ENCODE measurements around the gene CD2BP2. TPM values are rescaled to one million over a fixed set of nuclear protein-coding genes. Genes with fewer than 3 reads are reported as not detected.
"Not testable (repeated sequence)": the region's sequence is repeated elsewhere in the genome, so short reads cannot be mapped to it uniquely, and the experiment has no call there.

The CD2BP2 gene
- total and polyA plus RNA-seq, 9 of the 15 experiments (the other 6 are each of a cell fraction or from before 2014, with no cell fraction given): 3.9 to 51.1 (median 32.8) TPM

GRCh38 chr16:30396627-30397026, 41.5 kb upstream of the CD2BP2 start:
- Histone ChIP-seq H3K36me3 (ENCODE audit: control insufficient read depth, insufficient read depth, low read length) (peaks cover 21% of the 10 kb centered on the region; the same call in 2 of the 3 replicates), H3K79me2 (ENCODE audit: control insufficient read depth, insufficient read depth, low read length) (peaks cover 10% of the 10 kb centered on the region), H3K4me2 (ENCODE audit: insufficient read depth, low read length) (peak overlapping the region; percentile 76; the same call in 1 of the 2 replicates), H3K4me3 (peak overlapping the region; percentile 87; the same call in 1 of the 2 replicates), H3K4me1 (replicated peaks in 1 of 2; ENCODE audit: control insufficient read depth in 2 of 2, insufficient read depth in 2 of 2, low read length in 2 of 2) (peaks cover 29 to 64% of the 10 kb centered on the region in 2 experiments)
- in situ Hi-C loops (cut with MboI); H3K9me1 ChIP-seq (ENCODE audit: control insufficient read depth, insufficient read depth, low read length); H4K20me1 ChIP-seq (replicated peaks; ENCODE audit: control insufficient read depth, insufficient read depth, low read length); H3K27me3 ChIP-seq (ENCODE audit: control insufficient read depth in 2 of 2, insufficient read depth in 2 of 2, low read length in 2 of 2); intact Hi-C loops (cut with micrococcal nuclease); CTCF ChIA-PET (ENCODE audit: low intra/inter-chr PET ratio); DNase-seq (ENCODE audit: extremely low read depth in 1 of 4, low spot score in 3 of 4); H3K27ac ChIP-seq (ENCODE audit: extremely low read depth, low read depth, low read length); BruUV-seq (replicated peaks); FAIRE-seq; H3K9ac ChIP-seq (ENCODE audit: insufficient read depth in 1 of 2, low read depth in 2 of 2, low read length in 2 of 2); ATAC-seq; H3K9me3 ChIP-seq (replicated peaks; ENCODE audit: control insufficient read depth, insufficient read depth, low read depth, low read length); H2AFZ ChIP-seq (ENCODE audit: low read depth, low read length): not testable (repeated sequence)
- peak; percentile 32; the same call in 1 of the 2 replicates for TF ChIP-seq ZNF121 (CRISPR knock-in tag; conservative IDR thresholded peaks at IDR 0.05)
- WGBS (ENCODE audit: insufficient coverage, low coverage, missing lambda C conversion rate): 42% methylated on average over 3 of the region's 4 CpGs
- POLR2A ChIA-PET: interaction anchor here (0.7 to 1.0 kb wide), 3 partner anchors 27 to 554 kb away, joined by 3 to 4 read pairs (median 3); no protein-coding TSS in a partner anchor

GRCh38 chr16:30395992-30396585, 41.0 kb upstream of the CD2BP2 start:
- BruUV-seq (replicated peaks): TSS peak; percentile 63
- DNase-seq (ENCODE audit: extremely low read depth in 1 of 4, low spot score in 3 of 4) (peak in 3 of 4 experiments; percentile 27 to 66 (median 62)), ATAC-seq (peak; percentile 33), FAIRE-seq (no peak)
- Histone ChIP-seq H3K27ac (ENCODE audit: extremely low read depth, low read depth, low read length) (peak overlapping the region; percentile 86), H4K20me1 (replicated peaks; ENCODE audit: control insufficient read depth, insufficient read depth, low read length) (no peaks in the 10 kb centered on the region), H3K4me2 (ENCODE audit: insufficient read depth, low read length) (peak overlapping the region; percentile 76), H3K4me3 (peak overlapping the region; percentile 87), H3K4me1 (replicated peaks in 1 of 2; ENCODE audit: control insufficient read depth in 2 of 2, insufficient read depth in 2 of 2, low read length in 2 of 2) (peaks cover 26 to 61% of the 10 kb centered on the region in 2 experiments), H3K9ac (ENCODE audit: insufficient read depth in 1 of 2, low read depth in 2 of 2, low read length in 2 of 2) (peak overlapping the region; percentile 79 to 95), H3K9me1 (ENCODE audit: control insufficient read depth, insufficient read depth, low read length) (no peaks in the 10 kb centered on the region), H3K36me3 (ENCODE audit: control insufficient read depth, insufficient read depth, low read length) (peaks cover 21% of the 10 kb centered on the region; the same call in 2 of the 3 replicates), H3K27me3 (ENCODE audit: control insufficient read depth in 2 of 2, insufficient read depth in 2 of 2, low read length in 2 of 2) (no peaks in the 10 kb centered on the region), H3K79me2 (ENCODE audit: control insufficient read depth, insufficient read depth, low read length) (peaks cover 10% of the 10 kb centered on the region), H3K9me3 (replicated peaks; ENCODE audit: control insufficient read depth, insufficient read depth, low read depth, low read length) (no peaks in the 10 kb centered on the region), H2AFZ (ENCODE audit: low read depth, low read length) (peak overlapping the region; percentile 92)
- ChIA-PET CTCF (ENCODE audit: low intra/inter-chr PET ratio) (no interaction called here), POLR2A (interaction anchor here (0.6 to 1.0 kb wide), 8 partner anchors 8 to 554 kb away, joined by 3 to 5 read pairs (median 3); partner anchors contain the start of genes DCTPP1 and TBC1D10B)
- intact Hi-C loops (cut with micrococcal nuclease): loop anchor here (2.0 kb wide), 1 partner anchor 15 kb away; no protein-coding TSS in a partner anchor
- WGBS (ENCODE audit: insufficient coverage, low coverage, missing lambda C conversion rate): 5% methylated on average over 13 of the region's 13 CpGs
- in situ Hi-C loops (cut with MboI): no loop called here
- peak; percentile 57; the same call in 1 of the 2 replicates for TF ChIP-seq LCOR (CRISPR knock-in tag; IDR thresholded peaks at IDR 0.05)
- 0 out of 2 replicates have a peak, but pooled peaks have one; percentile 31 for TF ChIP-seq ZBTB7A (IDR thresholded peaks at IDR 0.05; ENCODE audit: borderline replicate concordance, control insufficient read depth, low read depth, low read length)
- TF ChIP-seq GATA2 (CRISPR knock-in tag; IDR thresholded peaks at IDR 0.05): peak; percentile 69
- TF ChIP-seq FOXP1 (CRISPR knock-in tag; IDR thresholded peaks at IDR 0.05): no peak
- TF ChIP-seq RUNX1 (IDR thresholded peaks at IDR 0.05; ENCODE audit: low read depth): no peak
- TF ChIP-seq NR2C1 (IDR thresholded peaks at IDR 0.05): 0 out of 2 replicates have a peak, but pooled peaks have one; percentile 25
- TF ChIP-seq NR2C1 (tag; IDR thresholded peaks at IDR 0.05): no peak
- TF ChIP-seq GABPB1 (CRISPR knock-in tag; IDR thresholded peaks at IDR 0.05): peak; percentile 34; the same call in 1 of the 2 replicates
- TF ChIP-seq ZEB2 (IDR thresholded peaks at IDR 0.05): peak; percentile 9; the same call in 1 of the 2 replicates
- TF ChIP-seq TBP (optimal IDR thresholded peaks at IDR 0.05; ENCODE audit: low read depth, low read length): peak; percentile 20
- TF ChIP-seq ZNF354B (CRISPR knock-in tag; IDR thresholded peaks at IDR 0.05): no peak
- peak; percentile 2 for TF ChIP-seq PRPF4 (IDR thresholded peaks at IDR 0.05; ENCODE audit: insufficient read depth, low read depth, low read length, poor library complexity, severe bottlenecking)
- TF ChIP-seq CTBP1 (IDR thresholded peaks at IDR 0.05; ENCODE audit: borderline replicate concordance): peak; percentile 40; the same call in 1 of the 2 replicates
- TF ChIP-seq CREB1 (IDR thresholded peaks at IDR 0.05): no peak
- TF ChIP-seq CREB1 (CRISPR knock-in tag; IDR thresholded peaks at IDR 0.05): peak; percentile 33; the same call in 1 of the 2 replicates
- TF ChIP-seq DPF2 (IDR thresholded peaks at IDR 0.05): 0 out of 2 replicates have a peak, but pooled peaks have one; percentile 38
